Karpas-422 (cell line): Measurements from ENCODE around the gene KASH5. TPM values are rescaled to one million over a fixed set of nuclear protein-coding genes. Genes with fewer than 3 reads are reported as not detected.
A peak's percentile ranks its signal among the peaks of the same experiment; 100 is the strongest.
"Not testable (repeated sequence)": the region's sequence is repeated elsewhere in the genome, so short reads cannot be mapped to it uniquely, and the experiment has no call there.

ENCODE experiments used
- DNase-seq: peaks from one replicate; pipeline ENCODE4 v3.0.0-alpha.2; 2015
- H2AFZ ChIP-seq: fragments of 200-600 bp; sonication (generic); 2 replicates; pipeline ENCODE4 v1.6.1; 2014; ENCODE audit warnings: antibody characterized with exemption, low read length, mixed read lengths
- H3K27ac ChIP-seq: fragments of 200-600 bp; sonication (generic); 2 replicates; pipeline ENCODE4 v1.5.1; 2014; ENCODE audit warnings: mild to moderate bottlenecking, low read length, moderate library complexity
- H3K27me3 ChIP-seq: fragments of 200-600 bp; sonication (generic); 2 replicates; pipeline ENCODE4 v1.6.1; 2014; ENCODE audit warnings: low read length, mixed read lengths
- H3K36me3 ChIP-seq: fragments of 200-600 bp; sonication (generic); 2 replicates; pipeline ENCODE4 v1.6.1; 2014; ENCODE audit warnings: low read length, mixed read lengths; ENCODE audit not compliant: insufficient read depth
- H3K4me1 ChIP-seq: fragments of 200-600 bp; sonication (generic); 2 replicates; pipeline ENCODE4 v1.6.1; 2014; ENCODE audit warnings: mild to moderate bottlenecking, low read length, mixed read lengths
- H3K4me2 ChIP-seq: fragments of 200-600 bp; sonication (generic); 2 replicates; pipeline ENCODE4 v1.6.1; 2014; ENCODE audit warnings: low read length, low read depth, mild to moderate bottlenecking; ENCODE audit not compliant: poor library complexity, severe bottlenecking
- H3K4me3 ChIP-seq: fragments of 200-600 bp; sonication (generic); 2 replicates; pipeline ENCODE4 v1.5.1; 2014; ENCODE audit warnings: mild to moderate bottlenecking, antibody characterized with exemption, low read length, mixed read lengths
- H3K79me2 ChIP-seq: fragments of 200-600 bp; sonication (generic); 2 replicates; pipeline ENCODE4 v1.6.1; 2014; ENCODE audit warnings: mild to moderate bottlenecking, low read length, mixed read lengths
- H3K9ac ChIP-seq: fragments of 200-600 bp; sonication (generic); 2 replicates; pipeline ENCODE4 v1.6.0; 2014; ENCODE audit warnings: low read length
- H3K9me2 ChIP-seq: fragments of 200-600 bp; sonication (generic), shearing (Covaris generic); replicated peaks from 2 replicates; pipeline ENCODE4 v1.6.0; 2014; ENCODE audit warnings: mild to moderate bottlenecking, low read length, moderate library complexity; ENCODE audit not compliant: insufficient read depth
- H3K9me3 ChIP-seq: fragments of 300-700, 200-600 bp; sonication (generic); 2 replicates; pipeline ENCODE4 v1.6.1; 2014; ENCODE audit warnings: low read length, mixed read lengths
- H4K20me1 ChIP-seq: fragments of 200-600 bp; sonication (generic); 2 replicates; pipeline ENCODE4 v1.6.1; 2014; ENCODE audit warnings: mild to moderate bottlenecking, antibody characterized with exemption, low read length, low read depth; ENCODE audit not compliant: insufficient read depth
- total RNA-seq: library from RNA; depleted of rRNA; stranded (reverse); fragments of >200 nt; shearing (Covaris generic); gene quantifications from 2 replicates; pipeline ENCODE4 v1.2.3, GENCODE V29; 2014; ENCODE audit warnings: low replicate concordance

Gene KASH5
- total RNA-seq, 1 experiment from 2014 or later = 0.52 TPM

DNA sequence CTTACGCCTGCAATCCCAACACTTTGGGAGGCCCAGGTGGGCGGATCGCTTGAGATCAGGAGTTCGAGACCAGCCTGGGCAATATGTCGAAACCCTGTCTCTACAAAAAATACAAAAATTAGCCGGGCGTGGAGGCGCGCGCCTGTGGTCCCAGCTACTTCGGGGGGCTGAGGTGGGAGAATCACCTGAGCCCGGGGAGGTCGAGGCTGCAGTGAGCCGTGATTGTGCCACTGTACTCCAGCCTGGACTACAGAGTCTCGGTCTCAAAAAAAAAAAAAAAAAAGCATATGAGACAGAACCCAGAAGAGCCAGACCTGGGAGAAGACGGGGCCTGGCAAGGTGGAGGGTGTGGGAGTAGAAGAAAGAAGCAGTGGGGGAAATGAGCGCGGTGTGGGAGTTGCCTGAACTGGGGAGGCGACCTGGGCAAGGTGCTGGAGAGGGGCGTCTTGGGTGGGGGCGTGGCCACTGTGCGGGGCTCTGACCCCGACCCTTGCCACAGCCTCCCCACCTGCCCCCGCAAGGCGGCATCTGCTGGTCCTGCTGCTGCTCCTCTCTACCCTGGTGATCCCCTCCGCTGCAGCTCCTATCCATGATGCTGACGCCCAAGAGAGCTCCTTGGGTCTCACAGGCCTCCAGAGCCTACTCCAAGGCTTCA is 23.8 kb upstream of the KASH5 start:
- Histone ChIP-seq H3K4me2 (no peak overlapping the region), H3K36me3 (peaks cover 2% of the 10 kb centered on the region; the same call in 1 of the 2 replicates), H3K9me3 (peaks cover 6% of the 10 kb centered on the region), H3K4me3 (no peak overlapping the region), H3K27ac (no peak overlapping the region), H4K20me1 (no peaks in the 10 kb centered on the region), H2AFZ (no peak overlapping the region), H3K9me2 (no peaks in the 10 kb centered on the region), H3K27me3 (no peaks in the 10 kb centered on the region), H3K79me2 (no peaks in the 10 kb centered on the region), H3K9ac (no peak overlapping the region), H3K4me1 (peaks cover 30% of the 10 kb centered on the region)
- DNase-seq = no peak

DNA sequence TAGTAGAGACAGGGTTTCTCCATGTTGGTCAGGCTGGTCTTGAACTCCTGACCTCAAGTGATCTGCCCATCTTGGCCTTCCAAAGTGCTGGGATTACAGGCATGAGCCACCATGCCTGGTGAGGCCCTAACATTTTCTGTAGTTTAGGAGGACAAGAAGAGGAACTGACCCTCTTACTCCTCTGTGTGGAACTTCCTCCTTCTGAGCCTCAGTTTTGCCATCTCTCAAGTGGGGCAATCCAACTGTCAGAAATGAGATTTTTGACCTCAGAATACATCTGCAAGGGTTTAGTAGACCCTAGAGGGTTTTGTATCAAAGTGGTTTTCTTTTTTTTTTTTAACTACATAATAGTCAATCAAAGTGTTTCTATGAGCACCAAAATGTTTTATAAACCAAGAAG is 21.9 kb upstream of the KASH5 start:
- peaks cover 24% of the 10 kb centered on the region for H3K4me1 ChIP-seq
- H3K36me3 ChIP-seq = peaks cover 9% of the 10 kb centered on the region; the same call in 1 of the 2 replicates
- no peak overlapping the region for H3K9ac ChIP-seq
- no peak overlapping the region for H2AFZ ChIP-seq
- H3K9me3 ChIP-seq = peaks cover 18% of the 10 kb centered on the region
- no peaks in the 10 kb centered on the region for H3K9me2 ChIP-seq
- H3K27me3 ChIP-seq = peaks cover 5% of the 10 kb centered on the region; the same call in 1 of the 2 replicates
- no peak overlapping the region for H3K4me2 ChIP-seq
- no peak overlapping the region for H3K4me3 ChIP-seq
- no peaks in the 10 kb centered on the region for H4K20me1 ChIP-seq
- no peaks in the 10 kb centered on the region for H3K79me2 ChIP-seq
- no peak overlapping the region for H3K27ac ChIP-seq
- no peak for DNase-seq

DNA sequence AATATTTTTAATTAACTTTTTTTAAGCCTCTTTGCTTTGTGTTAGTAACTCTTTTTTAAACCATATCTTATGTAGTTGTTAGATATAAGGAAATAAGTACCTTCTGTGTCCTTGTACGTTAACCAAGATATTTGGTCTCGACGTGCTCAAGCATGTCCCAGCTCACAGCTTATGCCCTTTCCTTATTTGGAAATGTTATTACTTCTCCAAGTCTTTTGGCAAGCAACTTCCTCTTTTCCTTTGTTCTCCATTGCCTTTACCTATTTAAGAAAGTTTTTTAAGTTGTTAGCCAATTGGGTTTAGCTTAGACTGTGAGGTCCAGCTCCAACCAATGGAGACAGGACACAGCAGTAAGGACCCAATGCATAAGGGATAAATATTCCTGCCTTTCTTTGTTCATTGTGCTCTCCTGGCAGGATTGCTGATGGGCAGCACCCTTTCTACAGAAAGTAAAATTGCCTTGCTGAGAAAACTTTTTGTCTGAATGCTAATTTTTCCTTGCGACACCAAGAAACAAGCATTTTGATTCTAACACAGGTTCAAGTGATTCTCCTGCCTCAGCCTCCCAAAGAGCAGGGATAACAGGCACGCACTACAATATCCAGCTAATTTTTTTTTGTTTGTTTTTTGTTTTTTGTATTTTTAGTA is 19.2 kb upstream of the KASH5 start:
- no peak overlapping the region for H3K27ac ChIP-seq
- H3K4me1 ChIP-seq = peaks cover 18% of the 10 kb centered on the region
- H3K9me3 ChIP-seq = peaks cover 18% of the 10 kb centered on the region
- no peak overlapping the region for H3K4me2 ChIP-seq
- no peak overlapping the region for H3K4me3 ChIP-seq
- no peak overlapping the region for H2AFZ ChIP-seq
- peaks cover 9% of the 10 kb centered on the region; the same call in 1 of the 2 replicates for H3K36me3 ChIP-seq
- peaks cover 5% of the 10 kb centered on the region; the same call in 1 of the 2 replicates for H3K27me3 ChIP-seq
- H3K9ac ChIP-seq = no peak overlapping the region
- DNase-seq = no peak
- no peaks in the 10 kb centered on the region for H3K9me2 ChIP-seq
- no peaks in the 10 kb centered on the region for H3K79me2 ChIP-seq
- no peaks in the 10 kb centered on the region for H4K20me1 ChIP-seq

DNA sequence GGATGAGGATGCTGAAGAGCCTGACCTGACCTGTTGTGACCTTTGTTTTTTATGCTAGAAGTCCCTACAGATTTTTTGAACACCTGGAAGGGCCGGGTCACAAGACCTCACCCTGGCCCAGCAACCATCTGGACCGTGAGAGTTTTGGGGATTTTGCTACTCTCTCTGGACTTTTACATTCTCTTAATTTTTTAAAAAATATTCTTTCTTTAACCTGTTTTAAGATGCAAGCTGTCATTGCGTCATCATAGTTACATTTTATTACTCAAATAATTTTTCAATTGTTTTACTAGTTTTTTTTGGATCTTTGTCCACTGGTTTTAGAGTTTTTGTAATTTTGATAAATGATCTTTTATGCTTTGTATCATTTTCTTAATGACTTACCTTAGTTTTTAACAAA is 16.9 kb upstream of the KASH5 start:
- H3K4me1 ChIP-seq = peaks cover 35% of the 10 kb centered on the region
- H4K20me1 ChIP-seq = no peaks in the 10 kb centered on the region
- H3K27me3 ChIP-seq = peaks cover 5% of the 10 kb centered on the region; the same call in 1 of the 2 replicates
- no peak overlapping the region for H3K9ac ChIP-seq
- peaks cover 18% of the 10 kb centered on the region for H3K9me3 ChIP-seq
- peaks cover 9% of the 10 kb centered on the region; the same call in 1 of the 2 replicates for H3K36me3 ChIP-seq
- no peak overlapping the region for H3K27ac ChIP-seq
- no peak for DNase-seq
- no peaks in the 10 kb centered on the region for H3K79me2 ChIP-seq
- no peak overlapping the region for H3K4me3 ChIP-seq
- H3K9me2 ChIP-seq = no peaks in the 10 kb centered on the region
- no peak overlapping the region for H2AFZ ChIP-seq
- H3K4me2 ChIP-seq = no peak overlapping the region

DNA sequence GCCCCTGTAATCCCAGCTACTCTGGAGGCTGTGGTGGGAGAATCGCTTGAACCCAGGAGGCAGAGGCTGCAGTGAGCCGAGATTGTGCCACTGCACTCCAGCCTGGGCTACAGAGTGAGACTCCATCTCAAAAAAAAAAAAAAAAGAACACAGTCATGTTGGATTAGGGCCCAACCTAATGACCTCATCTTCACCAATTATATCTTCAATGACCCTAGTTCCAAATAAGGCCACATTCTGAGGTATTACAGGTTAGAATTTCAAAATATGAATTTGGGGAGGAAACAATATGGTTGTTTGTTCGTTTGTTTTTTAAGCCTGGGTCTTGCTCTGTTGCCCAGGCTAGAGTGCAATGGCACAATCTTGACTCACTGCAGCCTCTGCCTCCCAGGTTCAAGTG is 14.9 kb upstream of the KASH5 start:
- not testable (repeated sequence) for H4K20me1 ChIP-seq, H3K27me3 ChIP-seq, DNase-seq, H3K9me2 ChIP-seq, H3K36me3 ChIP-seq, H3K79me2 ChIP-seq
- Histone ChIP-seq H3K27ac (peak overlapping the region; percentile 88), H3K4me2 (peak overlapping the region; percentile 77), H3K9ac (peak overlapping the region; percentile 58), H3K4me1 (peaks cover 40% of the 10 kb centered on the region), H3K9me3 (peaks cover 18% of the 10 kb centered on the region), H2AFZ (0 out of 2 replicates have a peak overlapping the region, but pooled peaks have one; percentile 83), H3K4me3 (peak overlapping the region; percentile 54)

DNA sequence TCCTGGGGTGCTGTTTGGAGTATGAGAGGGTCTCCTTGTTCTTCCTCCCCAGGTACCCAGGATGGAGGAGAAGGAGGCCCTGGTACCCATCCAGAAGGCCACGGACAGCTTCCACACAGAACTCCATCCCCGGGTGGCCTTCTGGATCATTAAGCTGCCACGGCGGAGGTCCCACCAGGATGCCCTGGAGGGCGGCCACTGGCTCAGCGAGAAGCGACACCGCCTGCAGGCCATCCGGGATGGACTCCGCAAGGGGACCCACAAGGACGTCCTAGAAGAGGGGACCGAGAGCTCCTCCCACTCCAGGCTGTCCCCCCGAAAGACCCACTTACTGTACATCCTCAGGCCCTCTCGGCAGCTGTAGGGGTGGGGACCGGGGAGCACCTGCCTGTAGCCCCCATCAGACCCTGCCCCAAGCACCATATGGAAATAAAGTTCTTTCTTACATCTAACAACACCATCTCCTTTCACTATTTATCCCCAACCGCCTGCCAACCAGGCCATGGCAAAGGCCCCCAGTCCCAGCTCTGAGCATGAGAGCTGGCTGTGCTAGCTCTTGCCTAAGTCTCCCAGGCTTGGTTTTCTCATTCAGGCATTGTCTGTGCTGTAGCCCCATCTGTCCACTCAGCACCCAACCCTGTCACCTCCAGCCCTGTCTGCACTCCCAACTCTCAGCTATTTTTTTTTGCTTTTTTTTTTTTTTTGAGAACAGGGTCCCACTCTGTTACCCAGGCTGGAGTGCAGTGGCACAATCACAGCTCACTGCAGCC is 13.2 kb upstream of the KASH5 start:
- Histone ChIP-seq H3K4me2 (peak overlapping the region; percentile 77), H3K27ac (peak overlapping the region; percentile 88), H3K9me2 (no peaks in the 10 kb centered on the region), H3K4me1 (peaks cover 57% of the 10 kb centered on the region), H3K36me3 (peaks cover under 1% of the 10 kb centered on the region; the same call in 1 of the 2 replicates), H3K79me2 (no peaks in the 10 kb centered on the region), H4K20me1 (no peaks in the 10 kb centered on the region), H3K9me3 (peaks cover 5% of the 10 kb centered on the region), H3K27me3 (peaks cover 3% of the 10 kb centered on the region; the same call in 1 of the 2 replicates), H3K9ac (peak overlapping the region; percentile 49), H3K4me3 (no peak overlapping the region; the same call in 1 of the 2 replicates), H2AFZ (no peak overlapping the region)
- peak; percentile 62 for DNase-seq

DNA sequence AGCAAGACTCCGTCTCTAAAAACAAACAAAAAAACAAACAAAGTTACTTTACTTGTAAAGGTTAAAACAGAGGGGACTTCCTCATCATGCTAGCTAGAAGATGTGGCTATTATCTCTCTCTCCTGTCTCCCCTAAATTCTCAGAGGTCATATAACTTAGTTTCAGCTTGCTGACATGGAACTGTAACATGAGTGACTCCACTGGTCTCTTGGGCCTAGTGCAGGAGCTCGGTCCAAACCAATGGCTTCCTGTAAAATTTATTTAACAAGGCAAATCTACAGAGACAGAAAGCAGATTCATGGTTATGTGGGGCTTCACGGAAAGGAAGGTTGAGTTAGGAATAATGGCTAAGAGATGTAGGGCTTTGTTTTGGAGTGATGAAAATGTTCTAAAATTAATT is 9.5 kb upstream of the KASH5 start:
- H3K79me2 ChIP-seq = no peaks in the 10 kb centered on the region
- H4K20me1 ChIP-seq = no peaks in the 10 kb centered on the region
- H3K9me3 ChIP-seq = peaks cover 5% of the 10 kb centered on the region
- peak overlapping the region; percentile 75 for H3K4me2 ChIP-seq
- peak; percentile 96 for DNase-seq
- no peak overlapping the region for H2AFZ ChIP-seq
- H3K27ac ChIP-seq = peak overlapping the region; percentile 98
- H3K9ac ChIP-seq = peak overlapping the region; percentile 61
- H3K36me3 ChIP-seq = peaks cover 4% of the 10 kb centered on the region; the same call in 1 of the 2 replicates
- peaks cover 60% of the 10 kb centered on the region for H3K4me1 ChIP-seq
- peak overlapping the region; percentile 12 for H3K4me3 ChIP-seq
- H3K27me3 ChIP-seq = no peaks in the 10 kb centered on the region
- no peaks in the 10 kb centered on the region for H3K9me2 ChIP-seq

DNA sequence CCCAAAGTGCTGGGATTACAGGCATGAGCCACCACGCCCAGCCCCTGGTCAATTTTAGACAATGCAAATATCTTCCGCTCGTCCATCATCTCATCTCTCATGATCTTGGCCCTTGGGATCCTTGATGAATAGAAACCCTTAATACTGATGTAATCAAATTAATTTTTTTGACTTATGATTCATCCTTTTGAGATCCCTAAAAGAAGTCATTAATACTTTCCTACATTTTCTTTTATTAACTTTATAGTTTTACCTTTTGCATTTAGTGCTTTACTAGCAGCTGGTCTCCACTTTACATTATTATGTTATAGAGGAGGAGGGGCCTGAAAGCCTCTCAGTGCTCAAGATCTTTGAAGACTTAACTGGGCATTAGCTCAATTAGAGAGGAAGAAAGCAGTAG is 7.7 kb upstream of the KASH5 start:
- Histone ChIP-seq H2AFZ (no peak overlapping the region), H3K79me2 (no peaks in the 10 kb centered on the region), H3K27ac (peak overlapping the region; percentile 98), H3K9me2 (no peaks in the 10 kb centered on the region), H3K9me3 (peaks cover 9% of the 10 kb centered on the region), H3K4me2 (peak overlapping the region; percentile 75), H3K9ac (peak overlapping the region; percentile 71), H3K36me3 (peaks cover 4% of the 10 kb centered on the region; the same call in 1 of the 2 replicates), H4K20me1 (no peaks in the 10 kb centered on the region), H3K4me3 (peak overlapping the region; percentile 51), H3K4me1 (peaks cover 49% of the 10 kb centered on the region), H3K27me3 (no peaks in the 10 kb centered on the region)
- DNase-seq = peak; percentile 95
